ENCODE data around the gene ITPK1.

DNA sequence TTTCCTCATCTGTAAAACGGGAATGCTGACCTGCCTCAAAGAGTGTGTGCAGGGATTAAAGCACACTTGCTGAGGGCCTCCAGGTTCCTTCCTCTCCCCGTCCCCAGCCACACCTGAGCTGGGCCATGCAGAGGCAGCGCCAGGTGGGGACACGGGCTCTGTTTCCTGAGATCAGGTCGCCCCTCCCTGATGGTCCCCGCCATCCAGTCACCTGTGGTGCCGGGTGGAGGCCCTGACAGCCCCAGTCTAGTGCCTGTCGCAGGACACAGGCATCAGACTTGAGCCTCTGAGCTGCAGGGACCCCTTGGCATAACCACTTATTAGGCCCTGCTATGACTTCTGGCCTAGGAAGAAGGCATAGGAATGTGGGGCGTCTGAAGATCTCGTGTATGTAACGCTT is 180.3 kb downstream of the ITPK1 start:
- TF ChIP-seq, protein P1, sequence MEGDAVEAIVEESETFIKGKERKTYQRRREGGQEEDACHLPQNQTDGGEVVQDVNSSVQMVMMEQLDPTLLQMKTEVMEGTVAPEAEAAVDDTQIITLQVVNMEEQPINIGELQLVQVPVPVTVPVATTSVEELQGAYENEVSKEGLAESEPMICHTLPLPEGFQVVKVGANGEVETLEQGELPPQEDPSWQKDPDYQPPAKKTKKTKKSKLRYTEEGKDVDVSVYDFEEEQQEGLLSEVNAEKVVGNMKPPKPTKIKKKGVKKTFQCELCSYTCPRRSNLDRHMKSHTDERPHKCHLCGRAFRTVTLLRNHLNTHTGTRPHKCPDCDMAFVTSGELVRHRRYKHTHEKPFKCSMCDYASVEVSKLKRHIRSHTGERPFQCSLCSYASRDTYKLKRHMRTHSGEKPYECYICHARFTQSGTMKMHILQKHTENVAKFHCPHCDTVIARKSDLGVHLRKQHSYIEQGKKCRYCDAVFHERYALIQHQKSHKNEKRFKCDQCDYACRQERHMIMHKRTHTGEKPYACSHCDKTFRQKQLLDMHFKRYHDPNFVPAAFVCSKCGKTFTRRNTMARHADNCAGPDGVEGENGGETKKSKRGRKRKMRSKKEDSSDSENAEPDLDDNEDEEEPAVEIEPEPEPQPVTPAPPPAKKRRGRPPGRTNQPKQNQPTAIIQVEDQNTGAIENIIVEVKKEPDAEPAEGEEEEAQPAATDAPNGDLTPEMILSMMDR (conservative IDR thresholded peaks at IDR 0.05), result no peak
- TF ChIP-seq EZH2 (IDR thresholded peaks at IDR 0.05; ENCODE audit: low read depth), result no peak
